Measurements from ENCODE around the gene DSCAML1. TPM values are rescaled to one million over a fixed set of nuclear protein-coding genes. Genes with fewer than 3 reads are reported as not detected.

DSCAML1 gene
- total and polyA plus RNA-seq, 9 of the 15 experiments (the other 6 are each of a cell fraction or from before 2014, with no cell fraction given): not detected

GRCh38 chr11:117684111-117684510 lies 112.9 kb downstream of the DSCAML1 start:
- Histone ChIP-seq H3K27me3 (ENCODE audit: control insufficient read depth in 2 of 2, insufficient read depth in 2 of 2, low read length in 2 of 2) (peaks cover 3 to 57% of the 10 kb centered on the region in 2 experiments; a peak in 3 of 5 replicates), H2AFZ (ENCODE audit: low read depth, low read length) (no peak overlapping the region), H3K9ac (ENCODE audit: insufficient read depth in 1 of 2, low read depth in 2 of 2, low read length in 2 of 2) (no peak overlapping the region), H3K36me3 (ENCODE audit: control insufficient read depth, insufficient read depth, low read length) (no peaks in the 10 kb centered on the region), H3K79me2 (ENCODE audit: control insufficient read depth, insufficient read depth, low read length) (no peaks in the 10 kb centered on the region), H3K4me1 (replicated peaks in 1 of 2; ENCODE audit: control insufficient read depth in 2 of 2, insufficient read depth in 2 of 2, low read length in 2 of 2) (no peaks in the 10 kb centered on the region), H3K9me1 (ENCODE audit: control insufficient read depth, insufficient read depth, low read length) (no peaks in the 10 kb centered on the region), H3K9me3 (replicated peaks; ENCODE audit: control insufficient read depth, insufficient read depth, low read depth, low read length) (no peaks in the 10 kb centered on the region), H3K4me2 (ENCODE audit: insufficient read depth, low read length) (no peak overlapping the region), H3K27ac (ENCODE audit: extremely low read depth, low read depth, low read length) (no peak overlapping the region), H3K4me3 (no peak overlapping the region), H4K20me1 (replicated peaks; ENCODE audit: control insufficient read depth, insufficient read depth, low read length) (0 out of 2 replicates have a peak, but pooled peaks cover 9% of the 10 kb centered on the region)
- DNase-seq (ENCODE audit: extremely low read depth in 1 of 4, low spot score in 3 of 4) (no peak), FAIRE-seq (no peak), ATAC-seq (no peak)
- POLR2A ChIA-PET: interaction anchor here (1.5 kb wide), 1 partner anchor 15 kb away, joined by 5 read pairs; no protein-coding TSS in a partner anchor
- TF ChIP-seq MTF1 (CRISPR knock-in tag; IDR thresholded peaks at IDR 0.05; ENCODE audit: borderline replicate concordance): no peak
- TF ChIP-seq ZNF277 (CRISPR knock-in tag; IDR thresholded peaks at IDR 0.05; ENCODE audit: borderline replicate concordance): no peak
- TF ChIP-seq ZNF407 (IDR thresholded peaks at IDR 0.05; ENCODE audit: low read depth): no peak
- TF ChIP-seq TRIM25 (IDR thresholded peaks at IDR 0.05; ENCODE audit: borderline replicate concordance): no peak
- no peak for TF ChIP-seq CBFB (CRISPR knock-in tag; IDR thresholded peaks at IDR 0.05)
- TF ChIP-seq SMAD4 (CRISPR knock-in tag; conservative IDR thresholded peaks at IDR 0.05): no peak
- in situ Hi-C loops (cut with MboI) (no loop called here), intact Hi-C loops (cut with micrococcal nuclease) (no loop called here)
- no TSS peak for BruUV-seq (replicated peaks)
- 0% methylated on average over 3 of the region's 3 CpGs for WGBS (ENCODE audit: insufficient coverage, low coverage, missing lambda C conversion rate)
- CTCF ChIA-PET (ENCODE audit: low intra/inter-chr PET ratio): no interaction called here

All from K562 (cell line).